Effector memory CD8-positive, alpha-beta T cell (primary cell): Measurements from ENCODE around the gene CFAP20DC.

Experiments used
- ATAC-seq: fragments of 150-1000 bp; cut with Tn5 transposase; replicated peaks from 2 replicates; pipeline ENCODE4 v1.10.0; 2021; ENCODE audit warnings: mild to moderate bottlenecking, moderate library complexity
- DNase-seq, 3 experiments: peaks; one replicate each; pipeline ENCODE4 v3.0.0; 2021
- H3K27ac Mint-ChIP-seq, 2 donors: one replicate each; pipeline ENCODE4 v1.8.0; 2022; ENCODE audit warnings: mild to moderate bottlenecking in 2 of 2, mixed read lengths in 2 of 2, moderate library complexity in 2 of 2
- H3K27me3 Mint-ChIP-seq, 2 donors: one replicate each; pipeline ENCODE4 v1.8.0; 2022; ENCODE audit warnings: mixed read lengths in 2 of 2
- H3K36me3 Mint-ChIP-seq: one replicate; pipeline ENCODE4 v1.8.0; 2022; ENCODE audit warnings: mild to moderate bottlenecking, moderate library complexity, mixed read lengths; ENCODE audit not compliant: insufficient read depth
- H3K4me1 Mint-ChIP-seq, 2 donors: one replicate each; pipeline ENCODE4 v1.8.0; 2022; ENCODE audit warnings: low read depth in 2 of 2, mixed read lengths in 2 of 2
- H3K4me3 Mint-ChIP-seq, 2 donors: one replicate each; pipeline ENCODE4 v1.8.0; 2022; ENCODE audit warnings: mild to moderate bottlenecking in 2 of 2, mixed read lengths in 2 of 2, moderate library complexity in 2 of 2
- H3K9me3 Mint-ChIP-seq, 2 donors: one replicate each; pipeline ENCODE4 v1.8.0; 2022; ENCODE audit warnings: mixed read lengths in 2 of 2

Gene CFAP20DC

DNA sequence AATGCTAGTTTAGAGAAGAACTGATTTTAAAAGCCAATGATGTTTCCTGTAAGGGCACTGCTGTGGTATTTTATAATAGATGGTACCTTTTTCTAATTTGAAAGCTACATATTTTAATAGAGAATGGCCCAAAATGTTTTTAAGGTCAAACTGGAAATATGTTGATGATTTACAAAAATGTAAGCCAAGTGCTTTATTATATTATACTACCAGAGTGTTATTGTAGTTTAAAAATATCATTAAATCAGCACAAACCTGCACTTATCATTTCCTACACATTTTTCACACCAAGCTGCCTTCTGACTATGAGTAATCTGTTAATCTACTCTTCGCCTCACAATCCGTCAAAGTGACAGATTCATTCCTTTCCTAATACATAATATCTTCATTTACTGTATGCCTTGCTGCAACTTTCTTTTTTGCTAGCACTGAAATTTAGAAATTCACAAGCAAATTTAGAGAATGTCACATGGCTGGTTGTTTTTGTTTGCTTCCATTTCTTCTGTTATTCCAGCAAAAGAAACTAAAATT, 256.8 kb downstream of the CFAP20DC start:
- Mint-ChIP-seq H3K36me3 (no peaks in the 10 kb centered on the region), H3K27ac (no peak overlapping the region)
- no peak for DNase-seq

GRCh38 chr3:58789385-58789784, 260.4 kb downstream of the CFAP20DC start:
- Mint-ChIP-seq H3K4me1 (no peaks in the 10 kb centered on the region), H3K27me3 (peaks cover 7 to 12% of the 10 kb centered on the region in 2 donors), H3K4me3 (no peak overlapping the region), H3K27ac (no peak overlapping the region), H3K9me3 (peaks cover 0 to 8% of the 10 kb centered on the region in 2 donors), H3K36me3 (no peaks in the 10 kb centered on the region)
- DNase-seq (no peak), ATAC-seq (no peak)

More for the DNA sequence above, 256.8 kb downstream of the CFAP20DC start:
- Mint-ChIP-seq H3K27me3 (peaks cover 7 to 22% of the 10 kb centered on the region in 2 donors), H3K9me3 (peaks cover 0 to 15% of the 10 kb centered on the region in 2 donors), H3K4me3 (no peak overlapping the region), H3K4me1 (no peaks in the 10 kb centered on the region)
- no peak for ATAC-seq

GRCh38 chr3:58784888-58785287, 264.9 kb downstream of the CFAP20DC start:
- H3K4me1 Mint-ChIP-seq: no peaks in the 10 kb centered on the region
- H3K27ac Mint-ChIP-seq: no peak overlapping the region
- peaks cover 0 to under 1% of the 10 kb centered on the region in 2 donors for H3K27me3 Mint-ChIP-seq
- H3K9me3 Mint-ChIP-seq: peaks cover 3 to 4% of the 10 kb centered on the region in 2 donors
- no peak for ATAC-seq
- H3K36me3 Mint-ChIP-seq: no peaks in the 10 kb centered on the region
- no peak overlapping the region for H3K4me3 Mint-ChIP-seq
- no peak for DNase-seq

DNA sequence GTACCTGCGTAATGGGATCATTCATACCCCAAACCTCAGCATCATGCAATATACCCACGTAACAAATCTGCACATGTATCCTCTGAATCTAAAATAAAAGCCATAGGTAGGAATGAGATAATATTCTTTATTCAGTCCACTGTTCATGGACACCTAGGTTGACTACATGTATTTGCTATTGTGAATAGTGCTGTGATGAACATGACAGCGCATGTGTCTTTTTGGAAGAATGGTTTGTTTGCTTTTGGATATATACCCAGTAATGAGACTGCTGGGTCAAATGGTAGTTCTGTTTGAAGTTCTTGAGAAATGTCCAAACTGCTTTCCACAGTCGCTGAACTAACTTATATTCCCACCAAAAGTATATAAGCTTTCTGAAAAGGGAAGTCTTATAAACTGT, 265.4 kb downstream of the CFAP20DC start:
- H3K27ac Mint-ChIP-seq: no peak overlapping the region
- no peak for ATAC-seq
- no peaks in the 10 kb centered on the region for H3K4me1 Mint-ChIP-seq
- H3K9me3 Mint-ChIP-seq: peaks cover 6 to 8% of the 10 kb centered on the region in 2 donors
- no peak for DNase-seq
- no peak overlapping the region for H3K4me3 Mint-ChIP-seq
- H3K27me3 Mint-ChIP-seq: no peaks in the 10 kb centered on the region
- H3K36me3 Mint-ChIP-seq: no peaks in the 10 kb centered on the region

- DNase-seq (no peak), ATAC-seq (no peak)
- Mint-ChIP-seq H3K27ac (no peak overlapping the region), H3K27me3 (no peaks in the 10 kb centered on the region), H3K9me3 (peaks cover 6 to 13% of the 10 kb centered on the region in 2 donors), H3K4me1 (no peaks in the 10 kb centered on the region), H3K4me3 (no peak overlapping the region), H3K36me3 (no peaks in the 10 kb centered on the region)
Measured at GRCh38 chr3:58783845-58784244, 266.0 kb downstream of the CFAP20DC start.

GRCh38 chr3:58779934-58780333, 269.9 kb downstream of the CFAP20DC start:
- H3K4me3 Mint-ChIP-seq: no peak overlapping the region
- no peaks in the 10 kb centered on the region for H3K27me3 Mint-ChIP-seq
- H3K27ac Mint-ChIP-seq: no peak overlapping the region
- peaks cover 6 to 20% of the 10 kb centered on the region in 2 donors for H3K9me3 Mint-ChIP-seq
- no peaks in the 10 kb centered on the region for H3K4me1 Mint-ChIP-seq
- no peak for DNase-seq
- ATAC-seq: no peak
- no peaks in the 10 kb centered on the region for H3K36me3 Mint-ChIP-seq

GRCh38 chr3:58776231-58776630, 273.6 kb downstream of the CFAP20DC start:
- no peak for DNase-seq
- H3K4me1 Mint-ChIP-seq: no peaks in the 10 kb centered on the region
- H3K27me3 Mint-ChIP-seq: no peaks in the 10 kb centered on the region
- no peaks in the 10 kb centered on the region for H3K36me3 Mint-ChIP-seq
- no peak overlapping the region for H3K27ac Mint-ChIP-seq
- ATAC-seq: no peak
- no peak overlapping the region for H3K4me3 Mint-ChIP-seq
- peaks cover 2 to 20% of the 10 kb centered on the region in 2 donors for H3K9me3 Mint-ChIP-seq

- Mint-ChIP-seq H3K4me3 (no peak overlapping the region), H3K27me3 (peaks cover 0 to 20% of the 10 kb centered on the region in 2 donors), H3K27ac (no peak overlapping the region), H3K36me3 (no peaks in the 10 kb centered on the region), H3K9me3 (peaks cover 5 to 22% of the 10 kb centered on the region in 2 donors), H3K4me1 (no peaks in the 10 kb centered on the region)
- no peak for ATAC-seq
- DNase-seq: no peak
Measured at GRCh38 chr3:58772462-58772861, 277.4 kb downstream of the CFAP20DC start.

DNA sequence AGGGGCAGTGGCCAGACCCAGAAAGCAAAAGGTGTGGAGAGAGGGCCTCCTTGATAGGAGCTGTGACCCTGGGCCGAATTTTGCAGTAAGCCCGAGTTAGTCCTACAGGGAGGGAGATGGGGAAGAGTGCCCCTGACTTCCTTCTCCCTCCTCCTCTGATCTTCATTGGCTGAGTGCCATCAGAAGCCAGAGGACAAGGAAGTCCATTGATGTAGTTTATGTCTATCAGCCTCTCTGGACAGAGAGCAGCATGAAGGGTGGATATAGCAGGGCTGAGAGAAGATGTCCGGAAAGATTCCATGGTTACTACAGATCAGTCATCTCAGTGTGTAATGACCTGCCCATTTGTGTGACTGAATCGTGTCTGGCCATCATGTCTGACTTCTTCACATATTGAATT, 280.8 kb downstream of the CFAP20DC start:
- Mint-ChIP-seq H3K27ac (no peak overlapping the region), H3K9me3 (peaks cover 6 to 22% of the 10 kb centered on the region in 2 donors), H3K27me3 (peaks cover 0 to 20% of the 10 kb centered on the region in 2 donors), H3K4me3 (no peak overlapping the region), H3K4me1 (no peaks in the 10 kb centered on the region), H3K36me3 (no peaks in the 10 kb centered on the region)
- DNase-seq (no peak), ATAC-seq (no peak)

DNA sequence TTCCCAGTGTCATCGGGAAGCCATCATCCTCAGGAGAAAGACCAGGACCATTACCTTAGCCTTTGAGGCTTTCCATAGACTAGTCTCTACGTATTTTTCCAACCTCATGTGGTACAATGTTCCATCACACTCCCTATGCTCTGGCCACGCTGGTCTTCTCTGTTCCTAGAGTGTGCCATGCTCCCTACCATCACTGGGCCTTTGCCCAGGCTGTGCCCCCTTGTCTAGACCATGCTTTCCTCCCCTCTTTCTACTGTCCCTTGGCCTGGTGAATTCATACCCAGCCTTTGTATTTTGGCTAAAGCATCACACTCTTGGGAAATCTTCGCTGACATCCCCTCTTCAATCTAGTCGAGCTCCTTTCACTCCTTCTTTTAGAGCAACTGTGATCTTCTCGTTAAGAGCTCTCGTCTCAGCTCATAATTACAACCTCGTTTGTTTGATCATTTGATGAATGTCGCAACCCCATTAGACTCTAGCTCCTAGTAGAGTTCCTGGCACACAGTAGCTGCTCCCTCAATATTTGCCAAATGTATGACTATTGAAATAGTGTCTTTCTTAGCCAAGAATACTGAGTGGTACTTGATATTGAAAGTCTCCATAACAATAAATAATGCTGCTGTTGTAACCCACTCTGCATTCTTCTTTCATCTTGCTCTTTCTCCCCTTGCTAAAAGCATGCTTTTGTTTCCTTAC, 283.1 kb downstream of the CFAP20DC start:
- no peaks in the 10 kb centered on the region for H3K36me3 Mint-ChIP-seq
- H3K27ac Mint-ChIP-seq: no peak overlapping the region
- H3K9me3 Mint-ChIP-seq: peaks cover 6 to 22% of the 10 kb centered on the region in 2 donors
- peaks cover 0 to 20% of the 10 kb centered on the region in 2 donors for H3K27me3 Mint-ChIP-seq
- H3K4me1 Mint-ChIP-seq: no peaks in the 10 kb centered on the region
- DNase-seq: no peak
- ATAC-seq: no peak
- H3K4me3 Mint-ChIP-seq: no peak overlapping the region

- H3K4me3 Mint-ChIP-seq: no peak overlapping the region
- no peaks in the 10 kb centered on the region for H3K9me3 Mint-ChIP-seq
- no peak for DNase-seq
- ATAC-seq: no peak
- no peaks in the 10 kb centered on the region for H3K36me3 Mint-ChIP-seq
- H3K27ac Mint-ChIP-seq: no peak overlapping the region
- H3K4me1 Mint-ChIP-seq: no peaks in the 10 kb centered on the region
- no peaks in the 10 kb centered on the region for H3K27me3 Mint-ChIP-seq
Measured at GRCh38 chr3:58755150-58755549, 294.7 kb downstream of the CFAP20DC start.

DNA sequence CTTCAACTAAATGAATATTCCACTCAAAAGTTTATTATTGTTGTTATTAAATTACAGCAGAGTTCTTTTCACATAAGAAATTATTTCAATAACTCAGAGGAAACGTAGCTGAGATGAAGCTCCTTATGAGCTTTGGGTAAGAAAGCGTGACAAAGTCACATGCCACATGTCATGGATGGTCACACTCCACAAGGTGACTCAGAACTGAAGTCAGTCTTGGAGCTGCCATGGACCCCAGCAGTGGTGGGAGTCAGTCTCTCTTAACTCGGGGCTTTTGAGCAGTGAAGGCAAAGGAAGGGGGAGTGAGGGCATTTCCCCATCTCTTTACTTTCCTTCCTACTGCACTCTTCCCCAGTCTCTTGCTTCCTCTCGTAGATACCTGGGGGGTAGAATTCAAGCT, 295.8 kb downstream of the CFAP20DC start:
- no peaks in the 10 kb centered on the region for H3K36me3 Mint-ChIP-seq
- no peak for ATAC-seq
- H3K4me1 Mint-ChIP-seq: no peaks in the 10 kb centered on the region
- H3K27me3 Mint-ChIP-seq: no peaks in the 10 kb centered on the region
- no peaks in the 10 kb centered on the region for H3K9me3 Mint-ChIP-seq
- no peak overlapping the region for H3K27ac Mint-ChIP-seq
- no peak overlapping the region for H3K4me3 Mint-ChIP-seq
- DNase-seq: no peak

DNA sequence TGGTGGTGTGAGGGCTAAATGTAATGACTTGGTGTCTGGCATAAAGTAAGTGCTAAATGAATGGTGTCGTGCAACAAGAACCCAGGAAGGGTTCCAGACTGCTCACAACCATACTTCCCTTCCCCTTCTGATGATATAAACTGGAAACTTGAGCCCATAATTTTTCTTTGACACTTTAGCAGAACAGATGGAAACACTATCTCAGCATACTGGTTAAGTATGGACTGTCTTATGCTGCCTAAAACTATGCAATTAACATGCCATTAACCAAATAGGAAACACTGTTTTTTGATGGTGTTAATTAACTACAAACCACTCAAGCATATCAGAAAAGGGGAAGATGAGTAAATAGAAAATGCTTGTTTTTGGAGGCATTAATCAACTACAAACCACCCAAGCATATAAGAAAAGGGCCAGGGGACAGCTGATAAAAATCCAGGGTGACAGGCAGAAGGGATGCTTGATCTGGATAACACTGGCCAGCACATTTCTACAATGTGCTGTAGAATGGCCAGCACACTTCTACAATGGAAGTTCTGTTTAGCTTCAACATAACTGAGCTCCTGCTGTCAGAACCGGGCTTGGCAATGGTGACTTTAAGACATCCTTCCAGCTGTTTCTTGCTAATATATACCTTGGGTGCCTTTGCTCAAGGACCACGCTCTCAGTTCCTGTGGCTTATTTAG, 297.8 kb downstream of the CFAP20DC start:
- H3K27me3 Mint-ChIP-seq: no peaks in the 10 kb centered on the region
- H3K4me3 Mint-ChIP-seq: no peak overlapping the region
- DNase-seq: no peak
- H3K4me1 Mint-ChIP-seq: no peaks in the 10 kb centered on the region
- H3K27ac Mint-ChIP-seq: no peak overlapping the region
- no peaks in the 10 kb centered on the region for H3K9me3 Mint-ChIP-seq
- no peak for ATAC-seq
- no peaks in the 10 kb centered on the region for H3K36me3 Mint-ChIP-seq

GRCh38 chr3:58751235-58751634, 298.6 kb downstream of the CFAP20DC start:
- DNase-seq: no peak
- Mint-ChIP-seq H3K36me3 (no peaks in the 10 kb centered on the region), H3K27ac (no peak overlapping the region), H3K9me3 (no peaks in the 10 kb centered on the region), H3K4me3 (no peak overlapping the region), H3K27me3 (no peaks in the 10 kb centered on the region), H3K4me1 (no peaks in the 10 kb centered on the region)
- no peak for ATAC-seq
